HG03280 (cell line): ENCODE results near the gene LIX1.
A peak's percentile ranks its signal among the peaks of the same experiment; 100 is the strongest.
"Not testable (repeated sequence)": the region's sequence is repeated elsewhere in the genome, so short reads cannot be mapped to it uniquely, and the experiment has no call there.

Experiments used
- ATAC-seq: cut with Tn5 transposase; IDR thresholded peaks from one replicate; pipeline ENCODE4 v1.9.1; 2021; ENCODE audit warnings: mild to moderate bottlenecking, moderate library complexity; ENCODE audit not compliant: unreplicated experiment

LIX1 gene

GRCh38 chr5:97142521-97143254 is at the start of gene LIX1:
Gene LIX1 (minus strand): TSS chr5:97142611. CDS start chr5:97142576, 35 bp downstream.
- peak; percentile 74 for ATAC-seq

- ATAC-seq: no peak
Observed at GRCh38 chr5:97191893-97192292, 49.5 kb upstream of the LIX1 start.

- ATAC-seq: not testable (repeated sequence)
Observed at GRCh38 chr5:97189523-97189922, 47.1 kb upstream of the LIX1 start.

- ATAC-seq: no peak
Observed at GRCh38 chr5:97183930-97184213, 41.5 kb upstream of the LIX1 start.

- ATAC-seq: peak; percentile 90
Observed at GRCh38 chr5:97183100-97183929, 40.9 kb upstream of the LIX1 start, which contains the start of gene RIOK2. Gene RIOK2 (minus strand): TSS chr5:97183247. CDS start chr5:97183191, 56 bp downstream.

GRCh38 chr5:97182571-97183099 is 40.2 kb upstream of the LIX1 start:
- ATAC-seq: no peak

- no peak for ATAC-seq
Observed at GRCh38 chr5:97181856-97182545, 39.6 kb upstream of the LIX1 start.

- ATAC-seq: not testable (repeated sequence)
Observed at GRCh38 chr5:97179457-97179856, 37.0 kb upstream of the LIX1 start.

GRCh38 chr5:97172227-97172626 is 29.8 kb upstream of the LIX1 start:
- ATAC-seq: no peak

- no peak for ATAC-seq
Observed at GRCh38 chr5:97171703-97172102, 29.3 kb upstream of the LIX1 start.

- ATAC-seq: peak; percentile 58
Observed at GRCh38 chr5:97167435-97167834, 25.0 kb upstream of the LIX1 start.

- ATAC-seq: no peak
Observed at GRCh38 chr5:97165726-97166125, 23.3 kb upstream of the LIX1 start.

- no peak for ATAC-seq
Observed at GRCh38 chr5:97164846-97165245, 22.4 kb upstream of the LIX1 start.

GRCh38 chr5:97163790-97164285 is 21.4 kb upstream of the LIX1 start:
- ATAC-seq: no peak

GRCh38 chr5:97163360-97163764 is 21.0 kb upstream of the LIX1 start:
- no peak for ATAC-seq

- ATAC-seq: no peak
Observed at GRCh38 chr5:97162045-97162444, 19.6 kb upstream of the LIX1 start.

- ATAC-seq: no peak
Observed at GRCh38 chr5:97157689-97158088, 15.3 kb upstream of the LIX1 start.

GRCh38 chr5:97151370-97151769 is 9.0 kb upstream of the LIX1 start:
- no peak for ATAC-seq

GRCh38 chr5:97150401-97150800 is 8.0 kb upstream of the LIX1 start:
- no peak for ATAC-seq

- ATAC-seq: no peak
Observed at GRCh38 chr5:97149709-97150108, 7.3 kb upstream of the LIX1 start.

- ATAC-seq: no peak
Observed at GRCh38 chr5:97148288-97148687, 5.9 kb upstream of the LIX1 start.
